ENCODE results near the gene NFAT5. TPM values are rescaled to one million over a fixed set of nuclear protein-coding genes. Genes with fewer than 3 reads are reported as not detected.

The NFAT5 gene
- total and polyA plus RNA-seq, 4 donors, result 5.2 to 111 (median 22.5) TPM

DNA sequence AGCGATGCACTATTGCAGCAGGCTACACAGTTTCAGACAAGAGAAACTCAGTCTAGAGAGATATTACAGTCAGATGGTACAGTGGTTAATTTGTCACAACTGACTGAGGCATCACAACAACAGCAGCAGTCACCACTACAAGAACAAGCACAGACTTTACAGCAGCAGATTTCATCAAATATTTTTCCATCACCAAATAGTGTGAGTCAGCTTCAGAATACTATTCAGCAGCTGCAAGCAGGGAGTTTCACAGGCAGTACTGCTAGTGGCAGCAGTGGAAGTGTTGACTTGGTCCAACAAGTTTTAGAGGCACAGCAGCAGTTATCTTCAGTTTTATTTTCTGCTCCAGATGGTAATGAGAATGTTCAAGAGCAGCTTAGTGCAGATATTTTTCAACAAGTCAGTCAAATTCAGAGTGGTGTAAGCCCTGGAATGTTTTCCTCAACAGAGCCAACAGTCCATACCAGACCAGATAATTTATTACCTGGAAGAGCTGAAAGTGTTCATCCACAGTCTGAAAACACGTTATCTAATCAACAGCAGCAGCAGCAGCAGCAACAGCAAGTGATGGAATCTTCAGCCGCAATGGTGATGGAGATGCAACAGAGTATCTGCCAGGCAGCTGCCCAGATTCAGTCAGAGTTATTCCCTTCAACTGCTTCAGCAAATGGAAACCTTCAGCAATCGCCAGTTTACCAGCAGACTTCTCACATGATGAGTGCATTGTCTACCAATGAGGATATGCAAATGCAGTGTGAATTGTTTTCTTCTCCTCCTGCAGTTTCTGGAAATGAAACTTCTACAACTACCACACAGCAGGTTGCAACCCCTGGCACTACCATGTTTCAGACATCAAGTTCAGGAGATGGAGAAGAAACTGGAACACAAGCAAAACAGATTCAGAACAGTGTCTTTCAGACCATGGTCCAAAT lies 126.5 kb downstream of the NFAT5 start:
- Histone ChIP-seq H3K4me3 (no peak overlapping the region), H3K27ac (ENCODE audit: low read depth in 1 of 2, low read length in 1 of 2) (no peak overlapping the region), H3K4me1 (ENCODE audit: control insufficient read depth in 5 of 5, insufficient read depth in 5 of 5, low read length in 5 of 5) (no peaks in the 10 kb centered on the region), H3K36me3 (ENCODE audit: control insufficient read depth in 4 of 4, insufficient read depth in 4 of 4, low read length in 4 of 4) (peaks cover 22 to 43% (median 38%) of the 10 kb centered on the region in 4 donors), H3K9me3 (ENCODE audit: control insufficient read depth in 4 of 4, insufficient read depth in 3 of 4, low read length in 3 of 4) (no peaks in the 10 kb centered on the region), H3K9ac (ENCODE audit: insufficient read depth in 1 of 2, low read length in 2 of 2) (no peak overlapping the region), H3K27me3 (ENCODE audit: control insufficient read depth in 3 of 3, insufficient read depth in 3 of 3, low read length in 2 of 3) (no peaks in the 10 kb centered on the region)
- TF ChIP-seq, protein P1, sequence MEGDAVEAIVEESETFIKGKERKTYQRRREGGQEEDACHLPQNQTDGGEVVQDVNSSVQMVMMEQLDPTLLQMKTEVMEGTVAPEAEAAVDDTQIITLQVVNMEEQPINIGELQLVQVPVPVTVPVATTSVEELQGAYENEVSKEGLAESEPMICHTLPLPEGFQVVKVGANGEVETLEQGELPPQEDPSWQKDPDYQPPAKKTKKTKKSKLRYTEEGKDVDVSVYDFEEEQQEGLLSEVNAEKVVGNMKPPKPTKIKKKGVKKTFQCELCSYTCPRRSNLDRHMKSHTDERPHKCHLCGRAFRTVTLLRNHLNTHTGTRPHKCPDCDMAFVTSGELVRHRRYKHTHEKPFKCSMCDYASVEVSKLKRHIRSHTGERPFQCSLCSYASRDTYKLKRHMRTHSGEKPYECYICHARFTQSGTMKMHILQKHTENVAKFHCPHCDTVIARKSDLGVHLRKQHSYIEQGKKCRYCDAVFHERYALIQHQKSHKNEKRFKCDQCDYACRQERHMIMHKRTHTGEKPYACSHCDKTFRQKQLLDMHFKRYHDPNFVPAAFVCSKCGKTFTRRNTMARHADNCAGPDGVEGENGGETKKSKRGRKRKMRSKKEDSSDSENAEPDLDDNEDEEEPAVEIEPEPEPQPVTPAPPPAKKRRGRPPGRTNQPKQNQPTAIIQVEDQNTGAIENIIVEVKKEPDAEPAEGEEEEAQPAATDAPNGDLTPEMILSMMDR (IDR thresholded peaks at IDR 0.05; ENCODE audit: control extremely low read depth, extremely low read depth), result no peak
- 88 to 96% methylated on average over 4 of the region's 4 CpGs for WGBS, 2 donors
- DNase-seq (no peak), ATAC-seq (ENCODE audit: insufficient read depth, low FRiP score) (no peak)

DNA sequence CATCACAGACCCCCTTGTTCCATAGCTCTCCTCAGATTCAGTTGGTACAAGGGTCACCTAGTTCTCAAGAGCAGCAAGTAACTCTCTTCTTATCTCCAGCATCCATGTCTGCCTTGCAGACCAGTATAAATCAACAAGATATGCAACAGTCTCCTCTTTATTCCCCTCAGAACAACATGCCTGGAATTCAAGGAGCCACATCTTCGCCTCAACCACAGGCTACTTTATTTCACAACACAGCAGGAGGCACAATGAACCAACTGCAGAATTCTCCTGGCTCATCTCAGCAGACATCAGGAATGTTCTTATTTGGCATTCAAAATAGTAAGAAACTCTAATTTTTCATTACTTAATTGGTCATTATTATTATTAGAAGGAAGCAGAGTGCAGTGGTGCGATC lies 128.2 kb downstream of the NFAT5 start:
- 93 to 98% methylated on average over 2 of the region's 2 CpGs for WGBS, 2 donors
- H3K27me3 ChIP-seq (ENCODE audit: control insufficient read depth in 3 of 3, insufficient read depth in 3 of 3, low read length in 2 of 3), result no peaks in the 10 kb centered on the region
- no peak overlapping the region for H3K4me3 ChIP-seq
- TF ChIP-seq, protein P1 (IDR thresholded peaks at IDR 0.05; ENCODE audit: control extremely low read depth, extremely low read depth), result no peak
- no peaks in the 10 kb centered on the region for H3K9me3 ChIP-seq (ENCODE audit: control insufficient read depth in 4 of 4, insufficient read depth in 3 of 4, low read length in 3 of 4)
- H3K36me3 ChIP-seq (ENCODE audit: control insufficient read depth in 4 of 4, insufficient read depth in 4 of 4, low read length in 4 of 4), result peaks cover 23 to 47% (median 38%) of the 10 kb centered on the region in 4 donors
- no peak overlapping the region for H3K9ac ChIP-seq (ENCODE audit: insufficient read depth in 1 of 2, low read length in 2 of 2)
- DNase-seq (no peak), ATAC-seq (ENCODE audit: insufficient read depth, low FRiP score) (no peak)
- no peaks in the 10 kb centered on the region for H3K4me1 ChIP-seq (ENCODE audit: control insufficient read depth in 5 of 5, insufficient read depth in 5 of 5, low read length in 5 of 5)
- no peak overlapping the region for H3K27ac ChIP-seq (ENCODE audit: low read depth in 1 of 2, low read length in 1 of 2)

DNA sequence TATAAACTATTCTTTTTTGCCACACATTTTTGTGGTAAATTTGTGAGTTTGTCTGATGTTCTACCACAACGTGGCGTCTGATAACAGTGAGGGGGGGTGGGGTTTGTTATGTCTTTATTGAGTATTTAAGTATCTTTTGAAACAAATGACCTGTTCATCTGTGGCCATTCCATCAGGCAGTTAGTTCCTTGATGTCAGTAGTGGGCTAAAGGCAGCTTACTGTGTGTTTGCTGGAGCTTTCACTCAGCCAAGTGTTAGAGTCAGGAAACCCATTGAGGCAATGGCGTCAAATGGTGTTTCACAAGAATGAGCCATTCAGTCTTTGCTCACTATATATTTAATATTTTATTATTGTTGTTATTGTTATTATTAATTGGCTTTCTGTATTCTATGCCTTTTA lies 132.6 kb downstream of the NFAT5 start:
- Histone ChIP-seq H3K4me1 (ENCODE audit: control insufficient read depth in 5 of 5, insufficient read depth in 5 of 5, low read length in 5 of 5) (no peaks in the 10 kb centered on the region), H3K36me3 (ENCODE audit: control insufficient read depth in 4 of 4, insufficient read depth in 4 of 4, low read length in 4 of 4) (peaks cover 13 to 33% (median 20%) of the 10 kb centered on the region in 4 donors), H3K9me3 (ENCODE audit: control insufficient read depth in 4 of 4, insufficient read depth in 3 of 4, low read length in 3 of 4) (no peaks in the 10 kb centered on the region), H3K27me3 (ENCODE audit: control insufficient read depth in 3 of 3, insufficient read depth in 3 of 3, low read length in 2 of 3) (no peaks in the 10 kb centered on the region), H3K4me3 (no peak overlapping the region), H3K9ac (ENCODE audit: insufficient read depth in 1 of 2, low read length in 2 of 2) (no peak overlapping the region), H3K27ac (ENCODE audit: low read depth in 1 of 2, low read length in 1 of 2) (no peak overlapping the region)
- ATAC-seq (ENCODE audit: insufficient read depth, low FRiP score) (no peak), DNase-seq (no peak)
- 83 to 92% methylated on average over 3 of the region's 3 CpGs for WGBS, 2 donors
- TF ChIP-seq, protein P1 (IDR thresholded peaks at IDR 0.05; ENCODE audit: control extremely low read depth, extremely low read depth), result no peak

Measured in lung (tissue), 12 donors.